ENCODE data around the gene ANKRD31.

DNA sequence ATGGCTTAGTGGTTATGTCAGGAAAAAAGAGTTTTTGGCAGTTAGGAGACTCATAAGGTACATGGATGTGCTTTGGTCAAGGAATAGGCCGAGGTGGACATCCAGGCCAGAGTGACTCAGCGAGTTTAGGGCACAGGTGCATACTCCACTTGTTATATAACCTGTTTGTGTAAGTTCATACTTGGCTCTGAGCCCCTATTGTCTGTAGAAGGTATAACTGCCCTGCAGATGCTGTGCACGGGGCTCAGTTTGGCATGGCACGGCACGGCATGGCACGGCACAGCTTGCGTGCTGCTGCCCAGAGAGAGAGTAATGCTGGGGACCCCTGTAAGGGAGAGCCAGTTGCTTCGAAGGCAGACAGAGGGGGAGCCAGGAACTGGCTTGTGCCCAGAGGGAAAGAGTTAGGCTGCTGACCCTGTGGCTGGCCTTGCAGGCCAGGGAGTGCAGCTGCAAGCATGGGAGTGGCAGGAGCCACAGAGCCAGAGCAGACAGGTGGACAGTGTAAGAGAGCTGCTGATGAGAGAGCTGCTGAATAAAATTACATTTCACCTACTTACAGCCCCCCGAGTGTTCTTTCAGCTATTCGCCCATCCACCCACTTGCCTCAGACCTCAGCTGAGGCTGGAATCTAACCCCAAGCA is 216.5 kb downstream of the ANKRD31 start:
- TF ChIP-seq, protein P1, sequence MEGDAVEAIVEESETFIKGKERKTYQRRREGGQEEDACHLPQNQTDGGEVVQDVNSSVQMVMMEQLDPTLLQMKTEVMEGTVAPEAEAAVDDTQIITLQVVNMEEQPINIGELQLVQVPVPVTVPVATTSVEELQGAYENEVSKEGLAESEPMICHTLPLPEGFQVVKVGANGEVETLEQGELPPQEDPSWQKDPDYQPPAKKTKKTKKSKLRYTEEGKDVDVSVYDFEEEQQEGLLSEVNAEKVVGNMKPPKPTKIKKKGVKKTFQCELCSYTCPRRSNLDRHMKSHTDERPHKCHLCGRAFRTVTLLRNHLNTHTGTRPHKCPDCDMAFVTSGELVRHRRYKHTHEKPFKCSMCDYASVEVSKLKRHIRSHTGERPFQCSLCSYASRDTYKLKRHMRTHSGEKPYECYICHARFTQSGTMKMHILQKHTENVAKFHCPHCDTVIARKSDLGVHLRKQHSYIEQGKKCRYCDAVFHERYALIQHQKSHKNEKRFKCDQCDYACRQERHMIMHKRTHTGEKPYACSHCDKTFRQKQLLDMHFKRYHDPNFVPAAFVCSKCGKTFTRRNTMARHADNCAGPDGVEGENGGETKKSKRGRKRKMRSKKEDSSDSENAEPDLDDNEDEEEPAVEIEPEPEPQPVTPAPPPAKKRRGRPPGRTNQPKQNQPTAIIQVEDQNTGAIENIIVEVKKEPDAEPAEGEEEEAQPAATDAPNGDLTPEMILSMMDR (IDR thresholded peaks at IDR 0.05): no peak
- TF ChIP-seq POLR2A (IDR thresholded peaks at IDR 0.05): no peak
